Suppressor macrophage (primary cell): ENCODE measurements around the gene TLE1.
A peak's percentile ranks its signal among the peaks of the same experiment; 100 is the strongest.
"Not testable (repeated sequence)": the region's sequence is repeated elsewhere in the genome, so short reads cannot be mapped to it uniquely, and the experiment has no call there.

Experiments
- DNase-seq, 4 experiments: peaks; one replicate each; pipeline ENCODE4 v3.0.0-alpha.2; 2020 to 2022

TLE1 gene

GRCh38 chr9:81652058-81652687 is 37.2 kb downstream of the TLE1 start:
- DNase-seq = no peak

GRCh38 chr9:81650586-81651515 is 38.5 kb downstream of the TLE1 start:
- DNase-seq = no peak

- DNase-seq = no peak
These were observed 39.7 kb downstream of the TLE1 start for GRCh38 chr9:81649475-81650240.

DNA sequence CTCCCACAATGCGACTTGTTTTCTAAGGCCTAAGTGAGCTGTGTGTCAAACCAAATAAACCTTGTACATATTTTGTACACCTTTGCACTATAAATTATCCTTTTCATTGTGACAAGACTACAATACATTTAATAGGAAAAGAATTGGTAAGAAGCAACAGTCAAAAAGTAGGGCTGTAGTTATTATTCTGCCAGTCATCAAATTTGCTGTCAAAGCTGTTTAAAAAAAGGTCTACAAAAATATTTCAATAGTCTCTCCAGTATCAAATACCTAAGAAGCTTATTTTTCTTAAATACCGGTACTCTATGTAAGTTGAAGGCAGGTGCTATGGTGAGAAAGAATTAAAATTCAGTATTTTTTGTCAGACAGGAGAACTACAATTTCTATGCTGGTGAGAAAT is 40.5 kb downstream of the TLE1 start:
- no peak for DNase-seq

DNA sequence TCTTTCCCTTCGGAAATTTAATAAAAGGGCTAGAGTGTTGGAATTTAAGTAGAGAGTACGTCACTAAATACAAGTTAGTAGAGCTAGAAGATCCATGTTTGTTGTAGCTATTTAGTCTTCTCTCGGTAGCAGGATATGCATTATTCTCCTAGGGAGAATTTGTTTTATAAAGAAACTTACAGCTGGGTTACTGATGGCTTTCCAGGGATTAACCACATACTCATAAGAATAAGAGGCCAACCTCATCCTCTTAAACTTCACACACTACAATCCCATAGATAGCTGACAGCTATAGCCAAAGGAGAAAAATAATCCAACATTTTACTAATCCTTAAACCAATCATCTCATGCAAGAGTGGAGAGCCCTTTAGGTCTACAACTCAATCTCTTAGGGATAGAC is 43.0 kb downstream of the TLE1 start:
- no peak for DNase-seq

DNA sequence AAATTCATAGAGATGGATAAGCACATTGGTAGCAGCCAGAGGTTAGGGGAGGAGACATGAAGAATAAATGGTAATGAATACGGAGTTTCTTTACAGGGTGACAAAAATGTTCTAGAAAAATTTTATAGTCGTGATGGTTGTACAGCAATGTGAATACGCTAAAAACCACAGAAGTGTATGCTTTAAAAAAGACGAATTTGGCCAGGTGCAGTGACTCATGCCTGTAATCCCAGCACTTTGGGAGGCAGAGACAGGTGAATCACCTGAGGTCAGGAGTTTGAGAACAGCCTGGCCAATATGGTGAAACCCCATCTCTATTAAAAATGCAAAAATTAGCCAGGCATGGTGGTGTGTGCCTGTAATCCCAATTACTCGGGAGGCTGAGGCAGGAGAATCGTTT is 44.8 kb downstream of the TLE1 start:
- not testable (repeated sequence) for DNase-seq

- no peak for DNase-seq
These were observed 52.1 kb downstream of the TLE1 start for GRCh38 chr9:81637276-81637675.

GRCh38 chr9:81636255-81636599 is 53.1 kb downstream of the TLE1 start:
- DNase-seq = no peak

DNA sequence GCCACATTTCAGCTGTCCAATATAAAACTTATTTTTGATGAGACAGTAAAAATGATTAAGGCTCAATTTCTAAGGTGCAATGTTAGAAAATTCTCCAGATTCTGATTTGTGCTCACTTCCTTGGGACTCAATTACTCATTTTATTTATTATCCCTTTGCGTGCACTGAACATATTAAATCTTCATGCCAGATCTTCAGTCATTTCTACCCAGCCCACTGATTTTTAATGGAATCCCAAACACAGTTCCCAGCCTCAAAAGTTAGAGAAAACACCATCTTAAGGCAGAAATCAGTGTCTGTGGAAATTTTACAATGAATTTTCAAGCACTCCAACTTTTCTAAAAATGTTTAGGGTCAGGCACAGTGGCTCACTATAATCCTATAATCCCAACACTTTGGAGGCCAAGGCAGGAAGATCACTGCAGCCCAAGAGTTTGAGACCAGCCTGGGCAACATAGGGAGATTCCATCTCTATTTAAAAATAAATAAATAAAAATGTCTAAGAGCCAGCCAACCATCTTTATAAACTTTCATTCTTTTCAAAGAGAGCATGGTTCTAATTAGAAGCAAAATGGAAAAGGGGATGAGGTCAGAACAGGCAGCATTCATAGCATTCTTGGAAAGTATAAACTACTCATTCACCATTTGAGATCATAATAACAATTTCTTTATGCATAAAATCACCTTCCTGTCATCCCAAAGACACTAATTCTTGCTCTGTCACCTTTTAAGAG is 53.7 kb downstream of the TLE1 start:
- DNase-seq = no peak

- DNase-seq = no peak
These were observed 54.3 kb downstream of the TLE1 start for GRCh38 chr9:81634915-81635516.

DNA sequence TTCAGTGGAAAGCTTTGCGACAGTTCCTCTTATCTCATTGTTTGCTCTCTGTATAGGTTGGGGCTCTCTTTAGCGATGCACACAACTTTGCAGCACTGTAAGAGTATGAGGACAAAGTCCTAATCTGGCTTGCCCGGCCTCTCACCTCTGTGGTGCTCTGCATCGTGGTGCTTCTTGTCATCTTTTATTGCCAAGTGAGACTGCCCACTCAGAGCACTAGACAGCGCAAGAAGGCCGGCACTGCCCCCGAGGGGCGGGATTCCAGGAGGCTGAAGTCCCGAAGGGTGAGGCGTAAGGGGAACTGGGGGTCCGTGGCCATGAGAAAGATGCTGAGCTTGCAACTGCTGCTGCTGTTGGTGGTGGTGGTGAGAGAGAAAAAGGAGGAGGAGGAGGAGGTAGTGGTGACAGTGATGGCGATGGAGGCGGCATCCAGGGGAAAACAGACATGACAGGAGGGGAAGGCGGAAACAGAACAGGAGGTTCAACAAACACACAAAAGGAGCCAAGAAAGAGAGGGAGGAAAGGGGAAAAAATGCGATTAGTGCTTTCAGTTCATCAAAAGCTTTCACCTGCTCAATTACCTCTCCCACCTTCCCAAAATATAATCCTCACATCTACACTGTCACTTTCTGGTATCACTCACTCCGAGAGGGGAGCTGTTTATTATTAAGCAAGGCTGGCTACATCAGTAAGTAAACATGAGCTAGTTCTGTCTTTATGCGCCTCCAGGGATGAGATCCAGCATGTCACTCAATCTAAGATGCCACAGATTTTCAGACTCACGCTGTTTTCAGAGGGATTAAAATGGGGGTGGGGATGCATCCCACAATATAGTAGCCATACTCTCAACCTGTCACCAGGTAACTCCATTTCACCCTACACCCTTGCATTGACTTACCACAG is 55.1 kb downstream of the TLE1 start:
- no peak for DNase-seq

- DNase-seq = no peak
These were observed 56.7 kb downstream of the TLE1 start for GRCh38 chr9:81632599-81632998.

- DNase-seq = peak in 3 of 4 experiments; percentile 12 to 52 (median 31)
These were observed 58.1 kb downstream of the TLE1 start for GRCh38 chr9:81631218-81631745.

DNA sequence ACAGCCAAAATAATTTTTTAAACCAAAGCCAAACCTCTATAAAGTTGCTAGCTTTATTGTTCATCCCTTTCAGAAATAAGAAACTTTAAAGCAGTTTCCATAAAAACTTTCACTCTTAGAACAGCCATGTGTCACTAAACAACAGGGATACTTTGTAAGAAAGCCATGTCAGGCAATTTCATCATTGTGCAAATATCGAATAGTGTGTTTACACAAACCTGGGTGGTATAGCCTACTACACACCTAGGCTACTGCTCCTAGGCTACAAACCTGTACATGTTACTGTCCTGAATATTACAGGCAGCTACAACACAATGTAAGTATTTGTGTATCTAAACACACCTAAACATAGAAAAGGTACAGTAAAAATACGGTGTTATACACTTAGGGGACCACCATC is 59.9 kb downstream of the TLE1 start:
- no peak for DNase-seq

DNA sequence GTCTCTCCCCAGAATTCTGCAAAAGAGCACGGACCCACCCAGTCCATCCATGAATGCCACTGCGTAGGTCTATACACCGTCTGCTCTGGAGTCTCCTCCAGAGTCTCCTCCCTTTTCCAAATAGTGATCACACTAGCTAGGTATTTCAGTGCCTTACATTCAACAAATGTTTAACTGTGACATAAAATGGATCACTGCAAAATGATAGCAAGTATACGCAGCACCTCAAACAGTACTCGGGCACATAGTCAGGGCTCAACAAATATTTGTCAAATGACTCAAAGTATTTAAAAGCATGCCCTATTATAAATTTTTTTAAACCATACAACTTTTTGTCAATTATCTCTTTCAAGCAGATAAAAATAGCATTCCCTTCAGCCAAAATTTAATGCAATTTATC is 60.5 kb downstream of the TLE1 start:
- no peak for DNase-seq

GRCh38 chr9:81627481-81627880 is 61.9 kb downstream of the TLE1 start:
- DNase-seq = no peak

DNA sequence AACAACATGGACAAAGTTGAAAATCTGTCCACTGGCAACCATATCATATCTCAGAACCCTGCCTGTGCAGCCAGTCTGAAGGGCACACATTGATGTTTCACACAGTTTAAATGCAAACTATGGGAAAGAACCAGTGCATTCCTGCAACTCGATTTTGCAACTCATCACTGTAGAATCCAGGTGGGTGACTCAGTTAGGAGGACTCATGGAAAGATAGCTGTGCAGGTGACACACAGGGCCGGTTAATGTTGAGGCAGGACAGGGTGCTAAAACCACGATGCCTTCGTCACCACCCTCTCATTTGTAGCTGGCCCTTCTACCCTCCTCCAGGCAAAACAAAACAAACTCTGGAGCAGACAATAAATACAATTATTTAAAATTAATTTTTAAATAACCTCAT is 62.8 kb downstream of the TLE1 start:
- no peak for DNase-seq

DNA sequence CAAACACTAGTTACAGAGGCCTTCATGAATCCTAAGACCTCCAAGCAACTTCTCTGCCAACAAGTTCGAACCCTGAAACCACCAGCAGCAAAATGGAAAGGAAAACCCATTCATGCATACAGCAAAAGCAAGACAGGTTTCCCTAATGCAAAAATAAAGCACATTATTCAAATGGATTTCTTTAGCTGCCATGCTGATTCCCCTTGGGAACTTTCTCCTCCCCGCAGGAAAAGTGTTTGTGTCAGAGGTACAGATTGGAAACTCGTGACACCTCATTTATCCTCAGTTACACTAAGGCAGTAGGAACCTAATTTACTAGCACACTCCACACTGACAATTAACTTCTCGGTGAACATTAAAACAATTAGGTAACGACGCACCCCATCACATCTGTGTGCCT is 63.4 kb downstream of the TLE1 start:
- no peak for DNase-seq

GRCh38 chr9:81623778-81624177 is 65.6 kb downstream of the TLE1 start:
- no peak for DNase-seq

DNA sequence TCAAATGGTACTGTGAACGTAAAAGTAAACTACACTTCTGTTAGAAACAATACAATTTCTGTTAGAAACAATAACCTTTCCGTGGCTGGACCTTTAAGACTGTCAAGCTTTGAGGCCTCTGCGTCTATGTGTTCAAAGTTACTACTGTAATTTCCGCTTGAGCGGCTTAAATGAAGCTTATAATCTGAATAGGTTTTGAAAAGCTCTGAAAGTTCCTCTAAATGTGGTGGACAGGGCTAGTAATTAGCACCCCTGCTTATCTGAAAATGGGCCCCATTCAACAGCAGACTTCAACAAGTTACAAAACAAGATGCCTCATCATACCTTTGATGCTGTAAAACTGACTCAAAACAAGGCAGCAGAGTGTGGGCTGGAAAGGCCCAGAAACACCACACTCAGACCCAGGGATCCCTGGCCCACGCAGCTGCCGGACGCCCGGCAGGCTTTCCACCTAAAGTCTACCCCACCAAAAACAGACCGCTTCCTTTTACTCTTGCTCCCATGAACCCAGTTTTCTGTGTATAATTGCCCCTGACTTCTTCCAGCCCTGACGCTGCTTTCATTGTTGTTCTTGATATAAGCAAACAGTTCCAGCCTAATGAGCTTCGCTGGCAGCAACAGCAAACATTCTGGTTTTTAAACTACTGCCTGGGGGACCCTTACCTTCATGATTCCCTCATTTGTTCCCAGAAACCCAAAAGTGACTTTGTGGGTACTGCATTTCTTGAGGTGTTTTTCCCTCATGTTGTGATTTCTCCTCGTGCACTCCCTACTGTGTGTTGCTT is 66.7 kb downstream of the TLE1 start:
- DNase-seq = no peak
